Medulla oblongata (tissue), 1 donor: ENCODE results near the gene ISM1.

Experiments used
- DNase-seq: peaks from one replicate; pipeline ENCODE4 v3.0.0-alpha.2; 2015; ENCODE audit errors: extremely low spot score

Gene ISM1

GRCh38 chr20:13348311-13349234 lies 127.5 kb downstream of the ISM1 start:
- no peak for DNase-seq

GRCh38 chr20:13349235-13349604 lies 128.1 kb downstream of the ISM1 start:
- no peak for DNase-seq
